OCI-LY7 (cell line): Measurements from ENCODE around the gene FHOD3. TPM values are rescaled to one million over a fixed set of nuclear protein-coding genes. Genes with fewer than 3 reads are reported as not detected.

Source experiments
- BruUV-seq: library from RNA; stranded (reverse); fragments of 400-500 nt; replicated peaks from 2 replicates; lab custom pipeline; 2021; lab: Mats Ljungman, UMichigan
- CTCF ChIA-PET: fragments of 300-600 bp; sonication (Branson Sonifier 250); formaldehyde crosslinking; loops from one replicate; lab custom pipeline; 2022; ENCODE audit warnings: antibody characterized with exemption; ENCODE audit not compliant: unreplicated experiment; lab: Charles Lee
- POLR2A ChIA-PET: fragments of 300-600 bp; sonication (Branson Sonifier 250); formaldehyde crosslinking; loops from one replicate; lab custom pipeline; 2022; ENCODE audit warnings: antibody characterized with exemption; lab: Charles Lee
- DNase-seq: peaks from one replicate; pipeline ENCODE4 v3.0.0-alpha.2; 2015; ENCODE audit warnings: low spot score
- H2AFZ ChIP-seq: fragments of 200-600 bp; sonication (generic), shearing (Covaris generic); 2 replicates; pipeline ENCODE4 v1.6.1; 2014; ENCODE audit warnings: mild to moderate bottlenecking, antibody characterized with exemption, low read length, moderate library complexity
- H3K27ac ChIP-seq: fragments of 200-600 bp; sonication (generic); 2 replicates; pipeline ENCODE4 v1.5.1; 2014; ENCODE audit warnings: mixed run types, low read depth, mild to moderate bottlenecking, moderate library complexity, low read length, inconsistent platforms; ENCODE audit not compliant: poor library complexity, severe bottlenecking
- H3K36me3 ChIP-seq: fragments of 200-600 bp; sonication (generic); 2 replicates; pipeline ENCODE4 v1.6.1; 2014; ENCODE audit warnings: mild to moderate bottlenecking, antibody characterized with exemption, low read length, moderate library complexity, mixed read lengths; ENCODE audit not compliant: insufficient read depth
- H3K4me1 ChIP-seq: fragments of 200-600 bp; sonication (generic); 2 replicates; pipeline ENCODE4 v1.5.1; 2014; ENCODE audit warnings: mild to moderate bottlenecking, low read length; ENCODE audit not compliant: insufficient read depth, poor library complexity, severe bottlenecking
- H3K4me2 ChIP-seq: fragments of 200-600 bp; sonication (generic); 2 replicates; pipeline ENCODE4 v1.6.1; 2014; ENCODE audit warnings: mild to moderate bottlenecking, low read length
- H3K4me3 ChIP-seq: fragments of 200-600 bp; sonication (generic); 2 replicates; pipeline ENCODE4 v1.5.1; 2014; ENCODE audit warnings: mild to moderate bottlenecking, low read depth, low read length; ENCODE audit not compliant: poor library complexity, severe bottlenecking
- H3K79me2 ChIP-seq: fragments of 200-600 bp; sonication (generic); 2 replicates; pipeline ENCODE4 v1.6.1; 2016; ENCODE audit warnings: low read depth, mild to moderate bottlenecking, low read length, moderate library complexity, mixed read lengths; ENCODE audit not compliant: insufficient read depth
- H3K9me2 ChIP-seq: fragments of 200-600 bp; sonication (generic); 2 replicates; pipeline ENCODE4 v1.6.1; 2016; ENCODE audit warnings: mild to moderate bottlenecking, low read length, mixed read lengths; ENCODE audit not compliant: insufficient read depth
- H3K9me3 ChIP-seq: fragments of 200-600 bp; sonication (generic); 2 replicates; pipeline ENCODE4 v1.6.1; 2014; ENCODE audit warnings: mild to moderate bottlenecking, mixed run types, low read length, mixed read lengths
- H4K20me1 ChIP-seq: fragments of 200-600 bp; sonication (generic); 2 replicates; pipeline ENCODE4 v1.6.1; 2014; ENCODE audit warnings: mild to moderate bottlenecking, antibody characterized with exemption, low read length, moderate library complexity, mixed read lengths; ENCODE audit not compliant: insufficient read depth
- EZH2phosphoT487 ChIP-seq: fragments of 200-600 bp; sonication (generic); IDR thresholded peaks from 2 replicates; pipeline ENCODE4 v1.6.1; 2018; ENCODE audit warnings: low read depth, borderline replicate concordance, mild to moderate bottlenecking, mixed run types, antibody characterized with exemption, low read length, moderate library complexity, mixed read lengths
- intact Hi-C: fragments of 100-400 bp; cut with micrococcal nuclease; formaldehyde crosslinking; loops from one replicate; pipeline ENCODE4 v1.10.0; 2022; ENCODE audit not compliant: unreplicated experiment
- total RNA-seq, 2 experiments: library from RNA; depleted of rRNA in 1 of 2; stranded (reverse); fragments of >200 nt in 1 of 2; shearing (Covaris generic) in 1 of 2; gene quantifications; 2 replicates each; pipeline ENCODE4 v1.2.3, GENCODE V29; 2014 to 2022
- TF ChIP-seq, protein P1 (sequence below): fragments of 200-600 bp; sonication (generic); conservative IDR thresholded peaks from 2 replicates; pipeline ENCODE4 v1.5.1; 2014; ENCODE audit warnings: mild to moderate bottlenecking, antibody characterized with exemption, low read length, moderate library complexity, mixed read lengths

Gene FHOD3
- total RNA-seq, 2 experiments from 2014 or later, result 0.06 to 2.4 TPM

DNA sequence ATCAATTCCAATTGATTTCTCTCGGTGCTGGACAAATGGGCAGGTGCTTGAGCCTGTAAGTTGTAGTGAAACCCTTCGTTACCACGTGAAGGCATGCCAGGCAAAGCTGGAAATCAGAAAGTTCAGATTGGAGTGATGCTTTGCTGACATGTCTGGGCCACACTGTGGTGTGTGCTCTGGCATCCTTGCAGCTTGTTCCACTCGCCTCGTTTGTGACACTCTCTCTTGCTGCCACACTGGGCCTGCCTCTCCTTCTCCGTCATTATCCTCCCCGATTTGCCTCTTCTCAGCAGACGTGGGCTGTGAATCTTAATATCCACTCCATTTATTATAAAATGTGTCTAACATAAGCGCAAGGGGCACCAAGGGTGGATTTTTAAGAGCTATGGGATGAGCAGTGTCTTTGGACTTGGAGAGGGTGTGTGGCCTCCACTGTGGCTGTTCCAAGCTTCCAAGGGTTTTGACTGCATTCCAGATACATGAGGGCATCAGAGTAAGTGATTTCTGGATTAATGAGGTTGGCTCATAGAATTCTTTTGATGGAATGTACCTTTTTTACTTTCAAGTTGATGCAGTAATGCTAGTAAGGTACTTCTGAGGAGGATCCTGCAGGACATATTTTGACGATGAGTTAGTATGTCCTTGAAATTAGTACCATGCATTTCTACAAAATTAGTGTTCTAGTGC is 292.5 kb downstream of the FHOD3 start:
- Histone ChIP-seq H3K36me3 (no peaks in the 10 kb centered on the region), H3K4me2 (no peak overlapping the region), H3K27ac (no peak overlapping the region), H4K20me1 (no peaks in the 10 kb centered on the region), H3K9me3 (no peaks in the 10 kb centered on the region), H2AFZ (no peak overlapping the region), H3K4me3 (no peak overlapping the region), H3K4me1 (no peaks in the 10 kb centered on the region), H3K9me2 (no peaks in the 10 kb centered on the region), H3K79me2 (no peaks in the 10 kb centered on the region)
- no peak for TF ChIP-seq EZH2phosphoT487
- TF ChIP-seq, protein P1, sequence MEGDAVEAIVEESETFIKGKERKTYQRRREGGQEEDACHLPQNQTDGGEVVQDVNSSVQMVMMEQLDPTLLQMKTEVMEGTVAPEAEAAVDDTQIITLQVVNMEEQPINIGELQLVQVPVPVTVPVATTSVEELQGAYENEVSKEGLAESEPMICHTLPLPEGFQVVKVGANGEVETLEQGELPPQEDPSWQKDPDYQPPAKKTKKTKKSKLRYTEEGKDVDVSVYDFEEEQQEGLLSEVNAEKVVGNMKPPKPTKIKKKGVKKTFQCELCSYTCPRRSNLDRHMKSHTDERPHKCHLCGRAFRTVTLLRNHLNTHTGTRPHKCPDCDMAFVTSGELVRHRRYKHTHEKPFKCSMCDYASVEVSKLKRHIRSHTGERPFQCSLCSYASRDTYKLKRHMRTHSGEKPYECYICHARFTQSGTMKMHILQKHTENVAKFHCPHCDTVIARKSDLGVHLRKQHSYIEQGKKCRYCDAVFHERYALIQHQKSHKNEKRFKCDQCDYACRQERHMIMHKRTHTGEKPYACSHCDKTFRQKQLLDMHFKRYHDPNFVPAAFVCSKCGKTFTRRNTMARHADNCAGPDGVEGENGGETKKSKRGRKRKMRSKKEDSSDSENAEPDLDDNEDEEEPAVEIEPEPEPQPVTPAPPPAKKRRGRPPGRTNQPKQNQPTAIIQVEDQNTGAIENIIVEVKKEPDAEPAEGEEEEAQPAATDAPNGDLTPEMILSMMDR, result no peak
- CTCF ChIA-PET, result no interaction called here
- DNase-seq, result no peak
- BruUV-seq, result no TSS peak
- POLR2A ChIA-PET, result no interaction called here
- intact Hi-C loops, result no loop called here

DNA sequence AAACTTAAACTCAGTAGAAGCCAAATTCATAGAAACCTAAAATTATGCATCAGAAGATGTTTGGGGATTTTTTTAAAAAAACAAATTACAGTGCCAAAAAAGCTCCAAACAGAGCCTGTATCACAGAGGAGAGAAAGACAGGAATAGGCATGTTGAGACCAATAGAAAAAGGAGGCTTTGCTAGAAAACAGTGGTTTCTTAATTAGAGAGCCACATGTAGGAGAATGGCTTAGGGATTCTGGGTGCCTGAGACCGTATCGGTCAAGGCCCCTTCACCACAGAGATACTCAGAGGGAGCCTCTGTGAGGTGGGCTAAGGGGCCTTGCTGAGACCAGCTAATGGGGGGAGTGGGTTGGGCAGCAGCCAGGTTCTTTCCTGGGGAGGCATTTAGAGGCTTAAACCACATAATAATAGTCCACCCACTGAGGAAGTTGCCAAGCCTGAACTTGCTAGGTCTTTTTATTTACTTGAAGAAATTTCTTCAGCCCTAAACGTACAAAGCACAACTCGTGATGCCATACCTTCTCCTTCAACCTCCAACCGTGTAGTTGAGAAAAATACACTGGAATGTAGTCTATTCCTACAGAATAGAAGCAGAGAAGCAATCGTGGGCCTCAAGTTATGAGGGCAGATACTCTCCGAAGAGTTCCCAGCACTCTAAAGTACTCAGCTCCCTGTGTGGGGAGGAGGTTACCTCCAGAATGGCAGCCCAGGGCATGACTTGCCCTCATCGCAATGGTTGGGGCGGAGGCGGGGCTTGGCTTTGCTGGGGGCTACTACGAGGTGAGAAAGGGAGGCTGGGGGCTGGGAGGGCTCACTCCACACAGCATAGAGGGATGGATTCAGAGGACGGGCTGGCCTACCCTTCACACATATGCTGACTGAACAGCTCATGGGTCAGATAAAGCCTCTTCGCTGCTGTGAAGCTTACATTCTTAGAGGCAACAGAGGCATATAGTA is 293.4 kb downstream of the FHOD3 start:
- Histone ChIP-seq H3K4me3 (no peak overlapping the region), H3K4me1 (no peaks in the 10 kb centered on the region), H2AFZ (no peak overlapping the region), H3K79me2 (no peaks in the 10 kb centered on the region), H3K27ac (no peak overlapping the region), H3K36me3 (no peaks in the 10 kb centered on the region), H4K20me1 (no peaks in the 10 kb centered on the region), H3K9me3 (no peaks in the 10 kb centered on the region), H3K4me2 (no peak overlapping the region), H3K9me2 (no peaks in the 10 kb centered on the region)
- no TSS peak for BruUV-seq
- TF ChIP-seq, protein P1, result no peak
- TF ChIP-seq EZH2phosphoT487, result no peak
- intact Hi-C loops, result no loop called here
- no peak for DNase-seq
- ChIA-PET CTCF (no interaction called here), POLR2A (interaction anchor here (0.6 kb wide), 1 partner anchor 18 kb away, joined by 3 read pairs; no protein-coding TSS in a partner anchor)
